T1000 (cell line): ENCODE data around the gene CDYL2.
"Not testable (repeated sequence)": the region's sequence is repeated elsewhere in the genome, so short reads cannot be mapped to it uniquely, and the experiment has no call there.

ENCODE experiments used
- DNase-seq: peaks from one replicate; lab custom pipeline; 2025; ENCODE audit warnings: mixed read lengths; lab: John Stamatoyannopoulos, UW

CDYL2 gene

GRCh38 chr16:80804526-80805383 lies at the start of gene CDYL2:
TSS of gene CDYL2 (minus strand) at chr16:80804598. CDS start at chr16:80804173, 425 bp downstream.
- DNase-seq = no peak

- DNase-seq = no peak
These were observed 48.0 kb upstream of the CDYL2 start for GRCh38 chr16:80852261-80852872.

GRCh38 chr16:80851831-80852230 lies 47.4 kb upstream of the CDYL2 start:
- DNase-seq = no peak

- no peak for DNase-seq
These were observed 46.4 kb upstream of the CDYL2 start for GRCh38 chr16:80850757-80851156.

GRCh38 chr16:80848862-80849261 lies 44.5 kb upstream of the CDYL2 start:
- DNase-seq = no peak

GRCh38 chr16:80846680-80847079 lies 42.3 kb upstream of the CDYL2 start:
- no peak for DNase-seq

GRCh38 chr16:80846275-80846674 lies 41.9 kb upstream of the CDYL2 start:
- no peak for DNase-seq

- no peak for DNase-seq
These were observed 40.0 kb upstream of the CDYL2 start for GRCh38 chr16:80844395-80844794.

GRCh38 chr16:80841231-80841630 lies 36.8 kb upstream of the CDYL2 start:
- DNase-seq = no peak

GRCh38 chr16:80837533-80838147 lies 33.2 kb upstream of the CDYL2 start:
- no peak for DNase-seq

GRCh38 chr16:80836846-80837245 lies 32.4 kb upstream of the CDYL2 start:
- no peak for DNase-seq

GRCh38 chr16:80836202-80836601 lies 31.8 kb upstream of the CDYL2 start:
- DNase-seq = no peak

GRCh38 chr16:80831039-80831438 lies 26.6 kb upstream of the CDYL2 start:
- no peak for DNase-seq

- DNase-seq = no peak
These were observed 24.1 kb upstream of the CDYL2 start for GRCh38 chr16:80828495-80828894.

GRCh38 chr16:80827007-80827406 lies 22.6 kb upstream of the CDYL2 start:
- no peak for DNase-seq

- DNase-seq = no peak
These were observed 21.0 kb upstream of the CDYL2 start for GRCh38 chr16:80825365-80825758.

GRCh38 chr16:80824623-80825364 lies 20.4 kb upstream of the CDYL2 start:
- DNase-seq = no peak

- DNase-seq = no peak
These were observed 15.6 kb upstream of the CDYL2 start for GRCh38 chr16:80819988-80820387.

- DNase-seq = no peak
These were observed 12.0 kb upstream of the CDYL2 start for GRCh38 chr16:80816356-80816755.

GRCh38 chr16:80815278-80815677 lies 10.9 kb upstream of the CDYL2 start:
- not testable (repeated sequence) for DNase-seq

- no peak for DNase-seq
These were observed 8.2 kb upstream of the CDYL2 start for GRCh38 chr16:80812593-80812992.

GRCh38 chr16:80809366-80809765 lies 5.0 kb upstream of the CDYL2 start:
- no peak for DNase-seq
